HL-60/S4 treated with phorbol 12-myristate 13-acetate at 8.2 ng/mL for 4 days and 3 days (cell line): ENCODE results near the gene ZC3H10.

Experiments used
- in situ Hi-C: fragments of 300-500 bp; cut with MboI; formaldehyde crosslinking; loops from 2 replicates; pipeline ENCODE4 v1.15.0; 2022; ENCODE audit warnings: low sequenced_read_pairs

ZC3H10 gene

GRCh38 chr12:56126732-56127239, 8.7 kb downstream of the ZC3H10 start:
- in situ Hi-C loops = no loop called here

GRCh38 chr12:56127485-56127887, 9.4 kb downstream of the ZC3H10 start:
- in situ Hi-C loops = no loop called here

- in situ Hi-C loops = no loop called here
Observed at GRCh38 chr12:56127888-56128669, 10.0 kb downstream of the ZC3H10 start, which contains the start of gene ESYT1. Gene ESYT1, plus strand, starts transcription at chr12:56128267. Its CDS starts 53 bp downstream, at chr12:56128320.

- in situ Hi-C loops = no loop called here
Observed at GRCh38 chr12:56128670-56129205, 10.7 kb downstream of the ZC3H10 start.

- in situ Hi-C loops = no loop called here
Observed at GRCh38 chr12:56129206-56129941, 11.3 kb downstream of the ZC3H10 start.

GRCh38 chr12:56129942-56130495, 12.0 kb downstream of the ZC3H10 start:
- in situ Hi-C loops = no loop called here

GRCh38 chr12:56130876-56131275, 12.8 kb downstream of the ZC3H10 start:
- in situ Hi-C loops = no loop called here

GRCh38 chr12:56134897-56135296, 16.8 kb downstream of the ZC3H10 start:
- in situ Hi-C loops = no loop called here

GRCh38 chr12:56137853-56138571, 19.9 kb downstream of the ZC3H10 start:
- in situ Hi-C loops = no loop called here

- in situ Hi-C loops = no loop called here
Observed at GRCh38 chr12:56141946-56142784, 24.1 kb downstream of the ZC3H10 start.

- in situ Hi-C loops = no loop called here
Observed at GRCh38 chr12:56143217-56143616, 25.2 kb downstream of the ZC3H10 start.

- in situ Hi-C loops = no loop called here
Observed at GRCh38 chr12:56143870-56144269, 25.8 kb downstream of the ZC3H10 start.

- in situ Hi-C loops = no loop called here
Observed at GRCh38 chr12:56145217-56145616, 27.2 kb downstream of the ZC3H10 start.

GRCh38 chr12:56146492-56147460, 28.7 kb downstream of the ZC3H10 start:
- in situ Hi-C loops = no loop called here

GRCh38 chr12:56150563-56150962, 32.5 kb downstream of the ZC3H10 start:
- in situ Hi-C loops = no loop called here

- in situ Hi-C loops = no loop called here
Observed at GRCh38 chr12:56151672-56152131, 33.6 kb downstream of the ZC3H10 start.

- in situ Hi-C loops = no loop called here
Observed at GRCh38 chr12:56152132-56152755, 34.2 kb downstream of the ZC3H10 start, which contains the start of gene MYL6B. Gene MYL6B, plus strand, starts transcription at chr12:56152587. Its CDS starts 1,332 bp downstream, at chr12:56153919.
